Duodenal mucosa (tissue), 2 donors: ENCODE measurements around the gene FKBP11.
"Not testable (repeated sequence)": the region's sequence is repeated elsewhere in the genome, so short reads cannot be mapped to it uniquely, and the experiment has no call there.

ENCODE experiments used
- H3K27ac ChIP-seq: one replicate; pipeline ENCODE4 v1.7.0; 2013; ENCODE audit warnings: low read depth, low read length
- H3K27me3 ChIP-seq, 2 donors: one replicate each; pipeline ENCODE4 v1.7.0; 2013; ENCODE audit warnings: low read length in 2 of 2, control low read depth in 1 of 2; ENCODE audit not compliant: insufficient read depth in 2 of 2, control insufficient read depth in 1 of 2
- H3K36me3 ChIP-seq, 2 donors: one replicate each; pipeline ENCODE4 v1.7.0; 2013; ENCODE audit warnings: low read length in 2 of 2, control low read depth in 1 of 2; ENCODE audit not compliant: insufficient read depth in 2 of 2, control insufficient read depth in 1 of 2
- H3K4me1 ChIP-seq, 2 donors: one replicate each; pipeline ENCODE4 v1.7.0; 2013; ENCODE audit warnings: low read length in 2 of 2, control low read depth in 1 of 2; ENCODE audit not compliant: insufficient read depth in 2 of 2, control insufficient read depth in 1 of 2
- H3K4me3 ChIP-seq, 2 donors: one replicate each; pipeline ENCODE4 v1.7.0; 2013; ENCODE audit warnings: low read length in 2 of 2, low read depth in 1 of 2
- H3K9ac ChIP-seq, 2 donors: one replicate each; pipeline ENCODE4 v1.7.0; 2013; ENCODE audit warnings: low read length in 2 of 2, low read depth in 1 of 2
- H3K9me3 ChIP-seq, 2 donors: one replicate each; pipeline ENCODE4 v1.7.0; 2013; ENCODE audit warnings: low read length in 2 of 2, control low read depth in 1 of 2; ENCODE audit not compliant: control insufficient read depth in 1 of 2

Gene FKBP11

GRCh38 chr12:48889679-48890078 is 35.6 kb downstream of the FKBP11 start:
- H3K4me1 ChIP-seq: peaks cover 0 to 6% of the 10 kb centered on the region in 2 donors
- no peak overlapping the region for H3K9ac ChIP-seq

GRCh38 chr12:48883305-48884161 is 41.8 kb downstream of the FKBP11 start:
- H3K27ac ChIP-seq: no peak overlapping the region
- H3K27me3 ChIP-seq: peaks cover 0 to 4% of the 10 kb centered on the region in 2 donors
- H3K4me1 ChIP-seq: peaks cover 13 to 15% of the 10 kb centered on the region in 2 donors
- no peak overlapping the region for H3K4me3 ChIP-seq
- H3K9ac ChIP-seq: peak overlapping the region in 1 of 2 donors; percentile 25
- no peaks in the 10 kb centered on the region for H3K36me3 ChIP-seq
- no peaks in the 10 kb centered on the region for H3K9me3 ChIP-seq

More at GRCh38 chr12:48889679-48890078, 35.6 kb downstream of the FKBP11 start:
- peaks cover 0 to 9% of the 10 kb centered on the region in 2 donors for H3K27me3 ChIP-seq
- no peak overlapping the region for H3K4me3 ChIP-seq
- no peaks in the 10 kb centered on the region for H3K9me3 ChIP-seq
- H3K36me3 ChIP-seq: no peaks in the 10 kb centered on the region
- H3K27ac ChIP-seq: no peak overlapping the region

GRCh38 chr12:48882972-48883304 is 42.4 kb downstream of the FKBP11 start:
- no peak overlapping the region for H3K27ac ChIP-seq

GRCh38 chr12:48882315-48882687 is 43.0 kb downstream of the FKBP11 start:
- Histone ChIP-seq H3K4me3 (no peak overlapping the region), H3K9ac (no peak overlapping the region)

More at GRCh38 chr12:48882972-48883304, 42.4 kb downstream of the FKBP11 start:
- Histone ChIP-seq H3K9me3 (no peaks in the 10 kb centered on the region), H3K9ac (no peak overlapping the region), H3K36me3 (no peaks in the 10 kb centered on the region), H3K4me1 (peaks cover 13 to 15% of the 10 kb centered on the region in 2 donors), H3K27me3 (peaks cover 0 to 4% of the 10 kb centered on the region in 2 donors), H3K4me3 (no peak overlapping the region)

GRCh38 chr12:48881686-48882314 is 43.5 kb downstream of the FKBP11 start:
- Histone ChIP-seq H3K9ac (no peak overlapping the region), H3K9me3 (no peaks in the 10 kb centered on the region), H3K36me3 (no peaks in the 10 kb centered on the region), H3K27me3 (peaks cover 0 to 4% of the 10 kb centered on the region in 2 donors), H3K4me1 (peaks cover 13 to 15% of the 10 kb centered on the region in 2 donors), H3K4me3 (no peak overlapping the region), H3K27ac (no peak overlapping the region)

More at GRCh38 chr12:48882315-48882687, 43.0 kb downstream of the FKBP11 start:
- Histone ChIP-seq H3K36me3 (no peaks in the 10 kb centered on the region), H3K27me3 (peaks cover 0 to 4% of the 10 kb centered on the region in 2 donors), H3K9me3 (no peaks in the 10 kb centered on the region), H3K27ac (no peak overlapping the region), H3K4me1 (peaks cover 13 to 15% of the 10 kb centered on the region in 2 donors)

- Histone ChIP-seq H3K4me1 (peaks cover 13 to 15% of the 10 kb centered on the region in 2 donors), H3K27me3 (peaks cover 0 to 4% of the 10 kb centered on the region in 2 donors), H3K9me3 (no peaks in the 10 kb centered on the region), H3K4me3 (no peak overlapping the region), H3K36me3 (no peaks in the 10 kb centered on the region), H3K9ac (no peak overlapping the region), H3K27ac (no peak overlapping the region)
Measured at GRCh38 chr12:48880647-48881046, 44.6 kb downstream of the FKBP11 start.

- H3K36me3 ChIP-seq: no peaks in the 10 kb centered on the region
- no peaks in the 10 kb centered on the region for H3K9me3 ChIP-seq
- H3K27me3 ChIP-seq: peaks cover 0 to 4% of the 10 kb centered on the region in 2 donors
- H3K9ac ChIP-seq: no peak overlapping the region
- H3K4me1 ChIP-seq: peaks cover 9 to 10% of the 10 kb centered on the region in 2 donors
- H3K4me3 ChIP-seq: no peak overlapping the region
- H3K27ac ChIP-seq: no peak overlapping the region
Measured at GRCh38 chr12:48878548-48878947, 46.7 kb downstream of the FKBP11 start.

- Histone ChIP-seq H3K27ac (no peak overlapping the region), H3K27me3 (no peaks in the 10 kb centered on the region), H3K9ac (no peak overlapping the region), H3K4me3 (no peak overlapping the region), H3K36me3 (no peaks in the 10 kb centered on the region), H3K4me1 (no peaks in the 10 kb centered on the region), H3K9me3 (no peaks in the 10 kb centered on the region)
Measured at GRCh38 chr12:48875944-48876515, 49.3 kb downstream of the FKBP11 start.

GRCh38 chr12:48873534-48873933 is 51.8 kb downstream of the FKBP11 start:
- not testable (repeated sequence) for H3K27ac ChIP-seq, H3K36me3 ChIP-seq, H3K9me3 ChIP-seq

GRCh38 chr12:48873096-48873495 is 52.2 kb downstream of the FKBP11 start:
- Histone ChIP-seq H3K9me3 (no peaks in the 10 kb centered on the region), H3K36me3 (no peaks in the 10 kb centered on the region), H3K27ac (no peak overlapping the region), H3K27me3 (no peaks in the 10 kb centered on the region), H3K9ac (no peak overlapping the region), H3K4me1 (no peaks in the 10 kb centered on the region), H3K4me3 (no peak overlapping the region)

More at GRCh38 chr12:48873534-48873933, 51.8 kb downstream of the FKBP11 start:
- not testable (repeated sequence) for H3K4me1 ChIP-seq, H3K9ac ChIP-seq, H3K4me3 ChIP-seq, H3K27me3 ChIP-seq
